ENCODE data around the gene SH3PXD2B.
"Not testable (repeated sequence)": the region's sequence is repeated elsewhere in the genome, so short reads cannot be mapped to it uniquely, and the experiment has no call there.

The SH3PXD2B gene

DNA sequence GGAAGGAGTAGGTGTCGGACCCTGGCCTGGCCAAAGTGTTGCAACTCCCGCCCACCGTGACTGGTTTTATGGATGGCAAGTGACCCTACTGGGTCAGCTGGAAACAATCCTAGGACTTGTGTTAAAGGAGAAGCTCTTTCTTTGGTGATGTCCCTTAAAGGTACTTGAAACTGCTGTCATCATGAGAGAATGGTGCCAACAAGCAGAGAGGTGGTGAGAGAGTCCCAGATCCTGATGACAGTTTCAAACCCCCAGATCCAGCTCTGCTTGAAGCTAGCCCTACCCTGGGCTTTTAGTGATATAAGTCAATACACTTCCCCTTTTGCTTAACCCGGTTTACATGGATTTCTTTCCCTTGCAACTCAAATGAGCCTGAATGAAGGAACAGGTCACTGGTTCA is 98.3 kb downstream of the SH3PXD2B start:
- Histone ChIP-seq H4K20me1 (ENCODE audit: insufficient read depth, low read length) (no peaks in the 10 kb centered on the region), H3K4me3 (ENCODE audit: low read depth, low read length, poor library complexity, severe bottlenecking) (no peak overlapping the region), H3K9ac (ENCODE audit: low read length) (no peak overlapping the region), H3K4me2 (ENCODE audit: low read length) (no peak overlapping the region), H3F3A (ENCODE audit: insufficient read depth, low read length) (no peaks in the 10 kb centered on the region), H3K4me1 (ENCODE audit: insufficient read depth, low read length, severe bottlenecking) (no peaks in the 10 kb centered on the region), H3K27ac (ENCODE audit: low read depth, low read length, poor library complexity, severe bottlenecking) (no peak overlapping the region), H3K9me3 (ENCODE audit: low read length) (no peaks in the 10 kb centered on the region), H3K36me3 (ENCODE audit: insufficient read depth, low read length) (no peaks in the 10 kb centered on the region), H3K27me3 (ENCODE audit: insufficient read depth, low read length) (peaks cover 9% of the 10 kb centered on the region; the same call in 1 of the 2 replicates), H2AFZ (ENCODE audit: low read length) (no peak overlapping the region), H3K79me2 (ENCODE audit: insufficient read depth, low read length) (no peaks in the 10 kb centered on the region), H3K9me2 (ENCODE audit: low read depth, low read length) (no peaks in the 10 kb centered on the region)
- no peak for TF ChIP-seq EZH2 (IDR thresholded peaks at IDR 0.05; ENCODE audit: borderline replicate concordance, low read length)
- TF ChIP-seq, protein P1, sequence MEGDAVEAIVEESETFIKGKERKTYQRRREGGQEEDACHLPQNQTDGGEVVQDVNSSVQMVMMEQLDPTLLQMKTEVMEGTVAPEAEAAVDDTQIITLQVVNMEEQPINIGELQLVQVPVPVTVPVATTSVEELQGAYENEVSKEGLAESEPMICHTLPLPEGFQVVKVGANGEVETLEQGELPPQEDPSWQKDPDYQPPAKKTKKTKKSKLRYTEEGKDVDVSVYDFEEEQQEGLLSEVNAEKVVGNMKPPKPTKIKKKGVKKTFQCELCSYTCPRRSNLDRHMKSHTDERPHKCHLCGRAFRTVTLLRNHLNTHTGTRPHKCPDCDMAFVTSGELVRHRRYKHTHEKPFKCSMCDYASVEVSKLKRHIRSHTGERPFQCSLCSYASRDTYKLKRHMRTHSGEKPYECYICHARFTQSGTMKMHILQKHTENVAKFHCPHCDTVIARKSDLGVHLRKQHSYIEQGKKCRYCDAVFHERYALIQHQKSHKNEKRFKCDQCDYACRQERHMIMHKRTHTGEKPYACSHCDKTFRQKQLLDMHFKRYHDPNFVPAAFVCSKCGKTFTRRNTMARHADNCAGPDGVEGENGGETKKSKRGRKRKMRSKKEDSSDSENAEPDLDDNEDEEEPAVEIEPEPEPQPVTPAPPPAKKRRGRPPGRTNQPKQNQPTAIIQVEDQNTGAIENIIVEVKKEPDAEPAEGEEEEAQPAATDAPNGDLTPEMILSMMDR (IDR thresholded peaks at IDR 0.05; ENCODE audit: low read length) = no peak

DNA sequence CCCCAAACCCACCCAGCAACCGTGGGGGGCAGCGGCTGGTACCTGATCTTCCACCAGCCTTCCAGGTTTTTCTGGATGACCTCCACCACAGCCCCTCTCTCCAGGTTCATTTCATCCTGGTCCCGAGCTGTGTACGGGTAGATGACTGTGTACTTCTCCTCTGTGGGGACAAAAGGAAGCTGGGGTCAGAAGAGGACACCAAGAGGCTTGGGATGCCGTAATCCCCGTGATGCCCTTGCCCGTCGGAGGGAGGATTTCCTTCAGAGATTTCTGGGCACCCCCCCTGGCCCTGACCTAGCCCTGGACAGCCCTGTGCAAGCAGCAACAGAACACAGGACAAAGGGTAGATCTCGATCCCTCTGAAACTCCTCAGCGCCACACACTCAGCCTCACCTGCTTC is 100.5 kb downstream of the SH3PXD2B start:
- H3K4me1 ChIP-seq (ENCODE audit: insufficient read depth, low read length, severe bottlenecking) = no peaks in the 10 kb centered on the region
- H3K4me2 ChIP-seq (ENCODE audit: low read length) = no peak overlapping the region
- no peak overlapping the region for H2AFZ ChIP-seq (ENCODE audit: low read length)
- no peaks in the 10 kb centered on the region for H3F3A ChIP-seq (ENCODE audit: insufficient read depth, low read length)
- H3K79me2 ChIP-seq (ENCODE audit: insufficient read depth, low read length) = no peaks in the 10 kb centered on the region
- no peak overlapping the region for H3K27ac ChIP-seq (ENCODE audit: low read depth, low read length, poor library complexity, severe bottlenecking)
- no peak overlapping the region for H3K4me3 ChIP-seq (ENCODE audit: low read depth, low read length, poor library complexity, severe bottlenecking)
- no peaks in the 10 kb centered on the region for H4K20me1 ChIP-seq (ENCODE audit: insufficient read depth, low read length)
- no peak overlapping the region for H3K9ac ChIP-seq (ENCODE audit: low read length)
- peaks cover 13% of the 10 kb centered on the region; the same call in 1 of the 2 replicates for H3K27me3 ChIP-seq (ENCODE audit: insufficient read depth, low read length)
- no peaks in the 10 kb centered on the region for H3K36me3 ChIP-seq (ENCODE audit: insufficient read depth, low read length)
- no peaks in the 10 kb centered on the region for H3K9me3 ChIP-seq (ENCODE audit: low read length)
- no peak for TF ChIP-seq EZH2 (IDR thresholded peaks at IDR 0.05; ENCODE audit: borderline replicate concordance, low read length)
- TF ChIP-seq, protein P1 (IDR thresholded peaks at IDR 0.05; ENCODE audit: low read length) = no peak
- no peaks in the 10 kb centered on the region for H3K9me2 ChIP-seq (ENCODE audit: low read depth, low read length)

DNA sequence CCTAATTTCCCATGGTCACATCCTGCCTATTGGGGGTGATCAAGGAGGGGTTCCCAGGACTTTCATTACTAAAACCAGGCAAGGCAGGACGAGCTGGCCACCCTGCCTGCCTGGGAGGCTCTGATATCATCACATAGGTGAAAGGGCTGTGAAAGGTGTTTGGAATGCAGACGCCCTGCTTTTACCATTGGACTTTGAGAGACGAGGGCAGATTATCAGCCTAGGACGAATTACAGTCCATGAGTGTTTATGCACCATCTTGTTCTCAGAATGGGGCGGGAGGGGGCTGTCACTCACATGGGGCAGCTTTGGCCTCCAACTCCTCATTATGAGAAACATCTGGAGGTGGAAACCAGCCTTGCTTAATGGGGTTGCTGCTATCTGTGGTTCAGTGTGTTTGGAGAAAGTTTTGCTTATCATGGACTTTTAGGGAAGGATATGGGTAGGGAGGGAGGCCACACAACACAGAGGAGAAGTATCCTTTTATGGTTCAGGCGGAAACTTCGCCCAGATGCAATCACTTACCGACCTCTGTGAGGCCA is 101.0 kb downstream of the SH3PXD2B start:
- Histone ChIP-seq H3K9ac (ENCODE audit: low read length) (no peak overlapping the region), H3K4me2 (ENCODE audit: low read length) (no peak overlapping the region), H3K4me1 (ENCODE audit: insufficient read depth, low read length, severe bottlenecking) (no peaks in the 10 kb centered on the region), H3K36me3 (ENCODE audit: insufficient read depth, low read length) (no peaks in the 10 kb centered on the region), H4K20me1 (ENCODE audit: insufficient read depth, low read length) (no peaks in the 10 kb centered on the region), H3K27ac (ENCODE audit: low read depth, low read length, poor library complexity, severe bottlenecking) (no peak overlapping the region), H3F3A (ENCODE audit: insufficient read depth, low read length) (no peaks in the 10 kb centered on the region), H2AFZ (ENCODE audit: low read length) (no peak overlapping the region), H3K79me2 (ENCODE audit: insufficient read depth, low read length) (no peaks in the 10 kb centered on the region), H3K4me3 (ENCODE audit: low read depth, low read length, poor library complexity, severe bottlenecking) (no peak overlapping the region), H3K9me3 (ENCODE audit: low read length) (no peaks in the 10 kb centered on the region), H3K9me2 (ENCODE audit: low read depth, low read length) (no peaks in the 10 kb centered on the region), H3K27me3 (ENCODE audit: insufficient read depth, low read length) (peaks cover 12% of the 10 kb centered on the region; the same call in 1 of the 2 replicates)
- TF ChIP-seq, protein P1 (IDR thresholded peaks at IDR 0.05; ENCODE audit: low read length) = no peak
- no peak for TF ChIP-seq EZH2 (IDR thresholded peaks at IDR 0.05; ENCODE audit: borderline replicate concordance, low read length)

DNA sequence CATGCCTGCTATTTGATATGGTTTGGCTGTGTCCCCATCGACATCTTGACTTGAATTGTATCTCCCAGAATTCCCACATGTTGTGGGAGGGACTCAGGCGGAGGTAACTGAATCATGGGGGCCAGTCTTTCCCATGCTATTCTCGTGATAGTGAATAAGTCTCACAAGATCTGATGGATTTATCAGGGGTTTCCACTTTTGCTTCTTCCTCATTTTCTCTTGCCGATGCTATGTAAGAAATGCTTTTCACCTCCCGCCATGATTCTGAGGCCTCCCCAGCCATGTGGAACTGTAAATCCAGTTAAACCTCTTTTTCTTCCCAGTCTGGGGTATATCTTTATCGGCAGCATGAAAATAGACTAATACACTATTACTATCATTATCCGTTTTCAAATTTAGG is 101.8 kb downstream of the SH3PXD2B start:
- H3K79me2 ChIP-seq (ENCODE audit: insufficient read depth, low read length); H3K4me3 ChIP-seq (ENCODE audit: low read depth, low read length, poor library complexity, severe bottlenecking); H3K9me2 ChIP-seq (ENCODE audit: low read depth, low read length): not testable (repeated sequence)

More for the DNA sequence above, 101.8 kb downstream of the SH3PXD2B start:
- H3K9ac ChIP-seq (ENCODE audit: low read length); H3K27ac ChIP-seq (ENCODE audit: low read depth, low read length, poor library complexity, severe bottlenecking); H3K27me3 ChIP-seq (ENCODE audit: insufficient read depth, low read length); H3F3A ChIP-seq (ENCODE audit: insufficient read depth, low read length); H2AFZ ChIP-seq (ENCODE audit: low read length); H3K4me2 ChIP-seq (ENCODE audit: low read length); H3K4me1 ChIP-seq (ENCODE audit: insufficient read depth, low read length, severe bottlenecking); H3K9me3 ChIP-seq (ENCODE audit: low read length); H3K36me3 ChIP-seq (ENCODE audit: insufficient read depth, low read length); H4K20me1 ChIP-seq (ENCODE audit: insufficient read depth, low read length): not testable (repeated sequence)

Measured in OCI-LY1 (cell line).